A549 treated with ZK216348 at 1 μM for 4 hours (cell line): ENCODE measurements around the gene HPGD. TPM values are rescaled to one million over a fixed set of nuclear protein-coding genes. Genes with fewer than 3 reads are reported as not detected.

ENCODE experiments used
- total RNA-seq: library from RNA; stranded (reverse); fragments of 200-300 nt; extraction: Qiagen RNA extraction; gene quantifications from 5 replicates; pipeline ENCODE4 v1.2.3, GENCODE V29; 2022; ENCODE audit warnings: low read depth

The HPGD gene
- total RNA-seq, result 62.1 to 80.8 TPM (median 68.2 TPM) in 5 replicates

DNA sequence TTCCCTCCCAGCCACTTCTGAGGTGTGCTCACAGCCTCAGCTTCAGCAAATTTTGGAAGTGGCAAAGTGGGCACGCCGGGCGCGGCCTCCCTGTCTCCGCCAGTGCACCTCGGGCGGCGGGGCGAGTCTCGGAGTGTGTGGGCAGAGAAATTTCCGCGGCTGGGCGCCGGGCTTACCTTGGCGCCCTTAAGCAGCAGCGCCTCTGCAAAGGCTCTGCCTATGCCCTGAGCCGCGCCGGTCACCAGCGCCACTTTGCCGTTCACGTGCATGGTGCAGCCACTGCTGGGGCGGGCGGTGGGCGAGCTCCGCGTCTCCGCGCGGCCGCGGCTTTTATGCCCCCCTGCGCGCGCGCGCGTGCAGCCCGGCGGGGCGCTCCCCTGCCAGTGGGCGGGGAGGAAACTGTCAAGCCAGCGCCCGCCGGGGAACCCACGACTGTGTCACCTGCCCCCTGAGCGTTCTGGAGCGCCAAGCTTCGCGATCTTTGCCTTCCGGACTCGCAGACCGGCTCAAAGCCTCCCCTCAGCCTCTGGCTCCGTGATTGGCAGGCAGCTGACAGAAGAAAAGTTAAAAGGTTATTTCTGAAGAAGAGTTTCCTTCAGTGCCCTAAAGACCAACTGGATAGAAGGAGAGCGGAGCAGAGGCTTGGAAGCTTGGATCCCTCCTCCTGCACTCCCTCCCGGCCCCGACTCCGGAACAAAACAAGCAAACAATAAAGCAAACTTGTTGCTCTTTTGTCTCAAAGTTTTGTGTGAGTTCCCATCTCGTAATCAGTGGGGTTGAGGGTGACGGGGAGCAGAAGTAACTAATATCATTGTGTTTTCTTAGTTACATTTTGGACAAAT is at the start of gene HPGD:
HPGD (minus strand) TSS at position 306 of the 842 bp plus-strand sequence; CDS start at position 269, 37 bp downstream.

Other genes with a start within 250 kb of the HPGD start
- gene FBXO8, start 238.8 kb downstream of the HPGD start, total RNA-seq, result 7.3 to 11.6 TPM (median 9.8 TPM) in 5 replicates
- 3.9 to 6.4 TPM (median 5.6 TPM) in 5 replicates for gene CEP44, start 238.6 kb downstream of the HPGD start, total RNA-seq